ENCODE measurements around the gene KCNE1. TPM values are rescaled to one million over a fixed set of nuclear protein-coding genes. Genes with fewer than 3 reads are reported as not detected.
"Not testable (repeated sequence)": the region's sequence is repeated elsewhere in the genome, so short reads cannot be mapped to it uniquely, and the experiment has no call there.

KCNE1 gene
- total and polyA plus RNA-seq, 3 experiments from 2014 or later, result 0.11 TPM; not detected in 1

DNA sequence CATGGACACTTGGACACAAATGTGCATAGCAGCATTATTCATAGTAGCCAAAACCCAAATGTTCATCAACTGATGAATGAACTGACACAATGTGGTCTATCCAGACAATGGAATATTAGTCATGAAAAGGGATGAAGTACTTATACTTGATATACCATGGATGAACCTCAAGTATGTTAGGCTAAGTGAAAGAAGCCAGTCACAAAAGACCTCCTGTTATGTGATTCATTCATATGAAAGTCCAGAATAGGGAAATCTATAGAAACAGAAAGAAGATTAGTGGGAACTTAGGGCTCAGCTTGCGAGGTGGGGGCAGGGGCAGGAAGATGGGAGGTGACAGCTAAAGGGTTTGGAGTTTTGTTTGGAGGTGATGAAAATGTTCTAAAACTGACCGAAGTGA is 7.4 kb downstream of the KCNE1 start:
- Mint-ChIP-seq H3K9me3 (peaks cover 0 to 3% (median 0%) of the 10 kb centered on the region in 5 donors), H3K27ac (no peak overlapping the region), H3K4me3 (no peak overlapping the region), H3K4me1 (no peaks in the 10 kb centered on the region), H3K36me3 (peaks cover 0 to 6% (median 0%) of the 10 kb centered on the region in 3 donors), H3K27me3 (peaks cover 25 to 45% of the 10 kb centered on the region in 2 donors)
- ChIA-PET CTCF (no interaction called here), POLR2A (no interaction called here)
- Histone ChIP-seq H3K9me3 (ENCODE audit: low read length) (no peaks in the 10 kb centered on the region), H3K27me3 (ENCODE audit: insufficient read depth, low read length, poor library complexity, severe bottlenecking) (no peaks in the 10 kb centered on the region), H3K4me1 (ENCODE audit: insufficient read depth, low read length) (no peaks in the 10 kb centered on the region), H3K36me3 (ENCODE audit: insufficient read depth, low read length) (no peaks in the 10 kb centered on the region), H3K4me3 (ENCODE audit: low read length) (no peak overlapping the region), H3K27ac (ENCODE audit: low read depth, low read length) (no peak overlapping the region)
- no peak for DNase-seq

DNA sequence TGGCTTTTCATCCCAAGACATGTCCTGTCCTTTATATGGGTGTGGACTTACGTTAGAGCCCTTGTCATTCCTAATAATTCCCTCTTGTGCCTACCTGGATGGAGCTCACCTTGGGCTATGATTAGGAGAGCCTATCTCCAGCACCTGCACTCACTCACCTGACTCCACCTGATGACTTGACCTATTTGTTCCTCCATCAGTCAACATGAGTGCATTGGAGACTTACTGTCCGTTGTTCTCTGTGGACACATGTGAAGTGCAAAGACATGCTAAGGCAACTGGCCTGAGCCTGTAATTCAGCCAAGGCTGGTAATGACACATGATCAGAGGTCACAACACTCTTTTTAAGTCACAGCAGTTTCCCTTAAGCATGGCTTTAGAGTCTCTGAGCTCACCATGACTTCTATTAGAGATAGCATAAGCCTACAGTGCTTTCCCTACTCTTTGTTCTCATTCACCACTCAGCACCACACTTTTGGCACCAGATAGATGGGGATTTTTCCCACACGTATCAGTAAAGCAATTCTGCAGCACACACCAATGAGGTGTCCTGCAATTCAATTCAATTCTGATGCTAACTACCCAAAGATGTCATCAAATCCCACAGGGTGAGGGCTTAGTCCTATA is 9.4 kb downstream of the KCNE1 start:
- H3K27me3 ChIP-seq (ENCODE audit: insufficient read depth, low read length, poor library complexity, severe bottlenecking), result no peaks in the 10 kb centered on the region
- ChIA-PET CTCF (no interaction called here), POLR2A (no interaction called here)
- H3K4me1 Mint-ChIP-seq, result no peaks in the 10 kb centered on the region
- H3K36me3 Mint-ChIP-seq, result peaks cover 0 to 22% (median 0%) of the 10 kb centered on the region in 3 donors
- no peak for DNase-seq
- H3K36me3 ChIP-seq (ENCODE audit: insufficient read depth, low read length), result no peaks in the 10 kb centered on the region
- no peak overlapping the region for H3K27ac ChIP-seq (ENCODE audit: low read depth, low read length)
- H3K4me3 Mint-ChIP-seq, result no peak overlapping the region
- H3K27me3 Mint-ChIP-seq, result peaks cover 31 to 60% of the 10 kb centered on the region in 2 donors
- no peak overlapping the region for H3K4me3 ChIP-seq (ENCODE audit: low read length)
- H3K4me1 ChIP-seq (ENCODE audit: insufficient read depth, low read length), result no peaks in the 10 kb centered on the region
- no peaks in the 10 kb centered on the region for H3K9me3 ChIP-seq (ENCODE audit: low read length)
- H3K9me3 Mint-ChIP-seq, result peaks cover 9 to 19% (median 12%) of the 10 kb centered on the region in 5 donors
- H3K27ac Mint-ChIP-seq, result no peak overlapping the region

DNA sequence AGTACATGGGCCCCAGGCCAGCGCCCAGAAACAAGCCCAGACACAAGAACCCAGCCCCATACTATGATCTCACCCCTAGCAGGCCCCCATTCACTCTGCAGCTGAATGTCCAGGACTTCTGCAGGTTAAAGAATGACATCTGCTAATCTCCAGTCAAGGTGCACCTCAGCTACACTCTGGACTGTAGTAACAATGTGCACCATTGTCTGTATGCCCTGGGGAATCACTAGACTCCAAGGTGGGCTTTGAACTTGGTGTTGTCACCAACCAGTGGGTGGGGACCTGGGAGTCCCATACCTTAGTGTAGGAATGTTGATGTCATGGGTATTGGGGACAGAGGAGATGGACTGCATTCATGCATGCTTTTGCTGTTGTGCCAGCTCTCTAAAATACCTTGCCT is 10.3 kb downstream of the KCNE1 start:
- Mint-ChIP-seq H3K4me3 (no peak overlapping the region), H3K9me3 (peaks cover 18 to 28% (median 20%) of the 10 kb centered on the region in 5 donors), H3K27ac (no peak overlapping the region), H3K36me3 (peaks cover 0 to 23% (median 0%) of the 10 kb centered on the region in 3 donors), H3K4me1 (no peaks in the 10 kb centered on the region), H3K27me3 (peaks cover 31 to 60% of the 10 kb centered on the region in 2 donors)
- no peak for DNase-seq
- Histone ChIP-seq H3K27me3 (ENCODE audit: insufficient read depth, low read length, poor library complexity, severe bottlenecking) (no peaks in the 10 kb centered on the region), H3K27ac (ENCODE audit: low read depth, low read length) (no peak overlapping the region), H3K4me3 (ENCODE audit: low read length) (no peak overlapping the region), H3K36me3 (ENCODE audit: insufficient read depth, low read length) (no peaks in the 10 kb centered on the region), H3K9me3 (ENCODE audit: low read length) (no peaks in the 10 kb centered on the region), H3K4me1 (ENCODE audit: insufficient read depth, low read length) (no peaks in the 10 kb centered on the region)
- CTCF ChIA-PET, result no interaction called here
- POLR2A ChIA-PET, result no interaction called here

DNA sequence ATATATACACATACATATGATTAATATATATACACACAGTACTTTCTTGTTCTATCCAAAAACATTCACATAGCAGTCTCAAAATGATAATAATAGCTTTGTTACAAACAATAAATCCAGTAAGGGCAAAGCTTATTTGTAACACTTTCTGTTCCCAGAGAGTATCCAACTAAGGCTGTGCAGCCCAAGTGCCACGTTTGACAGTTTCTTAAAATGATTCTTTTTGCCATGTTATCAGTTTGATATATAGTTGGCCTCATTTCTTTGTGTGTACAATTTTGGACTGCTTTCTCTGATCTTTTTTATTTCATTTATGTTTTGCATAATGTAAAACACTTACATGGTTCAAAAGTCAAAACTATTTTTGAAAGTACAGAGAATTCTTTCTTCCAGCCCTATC is 11.8 kb downstream of the KCNE1 start:
- no peaks in the 10 kb centered on the region for H3K36me3 ChIP-seq (ENCODE audit: insufficient read depth, low read length)
- H3K27ac Mint-ChIP-seq, result no peak overlapping the region
- H3K4me1 Mint-ChIP-seq, result no peaks in the 10 kb centered on the region
- H3K9me3 Mint-ChIP-seq, result peaks cover 23 to 39% (median 31%) of the 10 kb centered on the region in 5 donors
- H3K27me3 Mint-ChIP-seq, result peaks cover 30 to 57% of the 10 kb centered on the region in 2 donors
- H3K27ac ChIP-seq (ENCODE audit: low read depth, low read length), result no peak overlapping the region
- ChIA-PET CTCF (no interaction called here), POLR2A (no interaction called here)
- no peaks in the 10 kb centered on the region for H3K4me1 ChIP-seq (ENCODE audit: insufficient read depth, low read length)
- no peaks in the 10 kb centered on the region for H3K27me3 ChIP-seq (ENCODE audit: insufficient read depth, low read length, poor library complexity, severe bottlenecking)
- H3K9me3 ChIP-seq (ENCODE audit: low read length), result no peaks in the 10 kb centered on the region
- no peak overlapping the region for H3K4me3 ChIP-seq (ENCODE audit: low read length)
- peaks cover 0 to 23% (median 0%) of the 10 kb centered on the region in 3 donors for H3K36me3 Mint-ChIP-seq
- DNase-seq, result no peak
- no peak overlapping the region for H3K4me3 Mint-ChIP-seq

DNA sequence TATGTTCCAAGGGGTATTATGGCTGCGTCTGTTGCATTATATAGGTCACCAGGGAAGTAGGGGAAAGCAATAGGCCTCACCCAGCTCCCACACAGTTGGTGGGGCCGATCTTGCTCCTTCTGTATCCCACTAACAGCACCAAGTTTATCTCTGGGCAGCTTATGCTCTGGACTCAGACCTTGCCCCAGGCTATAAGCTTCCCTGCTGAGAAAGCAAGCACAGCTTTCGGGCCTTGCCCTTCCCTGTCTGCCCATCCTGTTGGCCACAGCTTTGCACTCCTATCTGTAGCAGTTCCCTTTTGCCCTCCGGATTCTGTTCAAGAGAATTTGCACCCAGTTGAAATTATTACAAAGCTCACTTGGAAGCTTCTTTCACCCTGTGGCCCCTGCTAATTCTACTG is 12.9 kb downstream of the KCNE1 start:
- Mint-ChIP-seq H3K9me3 (peaks cover 23 to 39% (median 31%) of the 10 kb centered on the region in 5 donors), H3K4me3 (no peak overlapping the region), H3K4me1 (no peaks in the 10 kb centered on the region), H3K36me3 (peaks cover 0 to 19% (median 0%) of the 10 kb centered on the region in 3 donors), H3K27ac (no peak overlapping the region), H3K27me3 (peaks cover 26 to 49% of the 10 kb centered on the region in 2 donors)
- H3K36me3 ChIP-seq (ENCODE audit: insufficient read depth, low read length), result no peaks in the 10 kb centered on the region
- no peak for DNase-seq
- ChIA-PET CTCF (no interaction called here), POLR2A (no interaction called here)
- no peaks in the 10 kb centered on the region for H3K4me1 ChIP-seq (ENCODE audit: insufficient read depth, low read length)
- H3K27me3 ChIP-seq (ENCODE audit: insufficient read depth, low read length, poor library complexity, severe bottlenecking), result no peaks in the 10 kb centered on the region
- no peaks in the 10 kb centered on the region for H3K9me3 ChIP-seq (ENCODE audit: low read length)
- no peak overlapping the region for H3K27ac ChIP-seq (ENCODE audit: low read depth, low read length)
- H3K4me3 ChIP-seq (ENCODE audit: low read length), result no peak overlapping the region

DNA sequence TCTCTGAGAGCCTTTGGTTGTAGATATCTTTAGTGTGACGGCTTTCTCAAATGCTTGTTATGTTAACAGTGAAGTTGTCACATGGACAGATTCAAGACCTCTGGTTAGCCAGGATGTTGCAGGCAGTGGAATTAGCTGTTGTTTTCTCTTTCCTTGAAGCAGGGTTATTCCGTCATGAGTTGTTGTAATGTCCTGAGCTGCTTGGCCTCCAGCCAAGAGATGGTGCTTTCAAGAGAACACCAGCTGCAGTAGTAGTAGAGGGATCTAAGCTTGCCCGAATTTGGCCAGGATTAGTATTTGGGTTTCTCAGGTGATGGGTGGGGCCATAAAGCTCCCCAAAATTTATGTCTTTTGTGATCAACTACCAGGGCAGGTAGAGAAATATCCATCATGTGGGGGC is 13.4 kb downstream of the KCNE1 start:
- Histone ChIP-seq H3K9me3 (ENCODE audit: low read length) (no peaks in the 10 kb centered on the region), H3K4me1 (ENCODE audit: insufficient read depth, low read length) (no peaks in the 10 kb centered on the region), H3K36me3 (ENCODE audit: insufficient read depth, low read length) (no peaks in the 10 kb centered on the region), H3K4me3 (ENCODE audit: low read length) (no peak overlapping the region), H3K27ac (ENCODE audit: low read depth, low read length) (no peak overlapping the region), H3K27me3 (ENCODE audit: insufficient read depth, low read length, poor library complexity, severe bottlenecking) (no peaks in the 10 kb centered on the region)
- Mint-ChIP-seq H3K36me3 (peaks cover 0 to 19% (median 0%) of the 10 kb centered on the region in 3 donors), H3K4me3 (no peak overlapping the region), H3K9me3 (peaks cover 23 to 39% (median 31%) of the 10 kb centered on the region in 5 donors), H3K4me1 (no peaks in the 10 kb centered on the region), H3K27me3 (peaks cover 21 to 44% of the 10 kb centered on the region in 2 donors), H3K27ac (no peak overlapping the region)
- ChIA-PET CTCF (no interaction called here), POLR2A (no interaction called here)
- DNase-seq, result no peak

DNA sequence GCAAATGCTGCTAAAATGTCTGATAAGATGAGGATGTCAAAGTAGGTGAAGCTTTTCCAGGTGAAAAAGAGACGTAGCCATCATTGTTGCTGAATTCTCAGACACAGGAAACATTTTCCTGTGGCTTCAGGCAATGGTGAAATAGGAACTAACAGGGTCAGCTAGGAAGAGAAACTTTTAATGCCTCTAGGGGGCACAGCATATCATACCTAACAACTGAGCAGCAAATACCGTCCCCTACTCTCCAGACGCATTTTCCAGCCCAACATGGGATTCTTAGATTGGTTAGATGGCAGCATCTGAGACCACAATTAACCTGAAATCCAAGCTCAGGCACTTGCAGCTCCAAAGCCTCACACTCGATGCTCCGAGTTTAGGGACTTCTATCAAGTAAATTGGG is 28.2 kb downstream of the KCNE1 start:
- H3K9me3 ChIP-seq (ENCODE audit: low read length); POLR2A ChIA-PET; H3K27ac Mint-ChIP-seq; CTCF ChIA-PET; H3K27me3 Mint-ChIP-seq; H3K4me1 Mint-ChIP-seq; DNase-seq; H3K4me3 ChIP-seq (ENCODE audit: low read length); H3K27ac ChIP-seq (ENCODE audit: low read depth, low read length); H3K4me3 Mint-ChIP-seq; H3K4me1 ChIP-seq (ENCODE audit: insufficient read depth, low read length); H3K36me3 Mint-ChIP-seq; H3K36me3 ChIP-seq (ENCODE audit: insufficient read depth, low read length); H3K27me3 ChIP-seq (ENCODE audit: insufficient read depth, low read length, poor library complexity, severe bottlenecking); H3K9me3 Mint-ChIP-seq: not testable (repeated sequence)

DNA sequence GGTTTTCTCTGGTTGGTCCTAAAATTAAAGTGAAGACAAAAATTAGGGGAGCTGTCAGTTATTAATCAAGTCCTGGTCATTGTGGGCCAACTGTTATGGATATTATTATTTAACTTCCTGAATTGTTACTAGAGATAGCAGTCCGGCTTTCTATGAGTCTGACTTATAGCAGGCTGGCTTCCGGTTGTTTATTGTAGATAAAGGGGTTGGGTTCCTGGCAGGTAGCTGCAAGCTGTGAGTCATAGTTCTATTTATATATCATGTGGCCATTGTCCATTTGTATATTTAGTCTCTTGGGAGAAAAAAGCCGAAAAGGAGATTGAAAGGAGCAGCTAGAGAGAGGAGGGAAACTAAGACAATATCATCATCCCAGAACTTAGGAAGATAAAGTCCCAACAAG is 28.6 kb downstream of the KCNE1 start:
- CTCF ChIA-PET; H3K36me3 ChIP-seq (ENCODE audit: insufficient read depth, low read length); H3K9me3 Mint-ChIP-seq; H3K4me1 Mint-ChIP-seq; H3K27me3 Mint-ChIP-seq; H3K4me3 ChIP-seq (ENCODE audit: low read length); H3K4me1 ChIP-seq (ENCODE audit: insufficient read depth, low read length); H3K27me3 ChIP-seq (ENCODE audit: insufficient read depth, low read length, poor library complexity, severe bottlenecking); H3K9me3 ChIP-seq (ENCODE audit: low read length); H3K36me3 Mint-ChIP-seq; H3K27ac Mint-ChIP-seq; H3K27ac ChIP-seq (ENCODE audit: low read depth, low read length); DNase-seq; POLR2A ChIA-PET; H3K4me3 Mint-ChIP-seq: not testable (repeated sequence)

DNA sequence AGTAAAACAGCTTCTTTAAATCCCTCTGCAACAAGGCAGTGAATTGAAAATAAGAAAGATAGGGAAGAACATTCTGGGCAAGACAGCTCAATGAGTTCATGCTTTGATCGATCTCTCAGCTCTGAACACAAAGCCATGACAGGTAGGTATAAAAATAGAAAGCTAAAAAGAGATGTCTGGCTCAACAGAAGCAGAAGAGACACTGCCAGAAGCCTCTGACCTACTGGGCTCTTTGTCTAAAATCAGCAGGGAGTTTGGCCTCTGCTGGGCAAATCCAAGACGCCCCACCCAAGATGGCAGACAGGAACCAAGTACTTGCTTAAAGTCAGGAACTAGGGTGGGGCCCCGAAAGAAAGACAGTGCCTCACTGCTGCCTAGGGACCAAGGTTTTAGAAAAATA is 44.7 kb downstream of the KCNE1 start:
- H3K27me3 ChIP-seq (ENCODE audit: insufficient read depth, low read length, poor library complexity, severe bottlenecking); H3K4me3 ChIP-seq (ENCODE audit: low read length); H3K27ac Mint-ChIP-seq; H3K36me3 ChIP-seq (ENCODE audit: insufficient read depth, low read length); H3K27me3 Mint-ChIP-seq; POLR2A ChIA-PET; H3K4me3 Mint-ChIP-seq; CTCF ChIA-PET; H3K9me3 Mint-ChIP-seq; H3K27ac ChIP-seq (ENCODE audit: low read depth, low read length); H3K4me1 Mint-ChIP-seq; DNase-seq; H3K36me3 Mint-ChIP-seq; H3K4me1 ChIP-seq (ENCODE audit: insufficient read depth, low read length); H3K9me3 ChIP-seq (ENCODE audit: low read length): not testable (repeated sequence)

All from CD8-positive, alpha-beta memory T cell (primary cell).